Retinal pigment epithelial cell (primary cell): ENCODE results near the gene NFYA.

Source experiments
- DNase-seq: peaks from one replicate; pipeline ENCODE4 v3.0.0-alpha.2; 2010; ENCODE audit warnings: low read depth
- H3K4me3 ChIP-seq: 2 replicates; pipeline ENCODE4 v1.5.1; 2011; ENCODE audit warnings: mild to moderate bottlenecking, low read length, control low read depth, moderate library complexity
- CTCF ChIP-seq: conservative IDR thresholded peaks from 2 replicates; pipeline ENCODE4 v1.5.1; 2011; ENCODE audit warnings: low read depth, low read length, control low read depth, inconsistent platforms

The NFYA gene

GRCh38 chr6:41079080-41079479, 6.3 kb downstream of the NFYA start:
- no peak for DNase-seq
- no peak for TF ChIP-seq CTCF
- H3K4me3 ChIP-seq: no peak overlapping the region

- DNase-seq: no peak
- H3K4me3 ChIP-seq: no peak overlapping the region
- no peak for TF ChIP-seq CTCF
Observed at GRCh38 chr6:41080621-41081020, 7.8 kb downstream of the NFYA start.

- no peak for DNase-seq
Observed at GRCh38 chr6:41083072-41083471, 10.3 kb downstream of the NFYA start.

GRCh38 chr6:41085182-41085581, 12.4 kb downstream of the NFYA start:
- no peak for DNase-seq
- TF ChIP-seq CTCF: no peak
- no peak overlapping the region for H3K4me3 ChIP-seq

More at GRCh38 chr6:41083072-41083471, 10.3 kb downstream of the NFYA start:
- TF ChIP-seq CTCF: no peak
- no peak overlapping the region for H3K4me3 ChIP-seq

GRCh38 chr6:41088451-41088850, 15.7 kb downstream of the NFYA start:
- TF ChIP-seq CTCF: no peak
- DNase-seq: no peak
- H3K4me3 ChIP-seq: no peak overlapping the region

- no peak for DNase-seq
- TF ChIP-seq CTCF: no peak
Observed at GRCh38 chr6:41090841-41091761, 18.3 kb downstream of the NFYA start.

More at GRCh38 chr6:41090841-41091761, 18.3 kb downstream of the NFYA start:
- H3K4me3 ChIP-seq: no peak overlapping the region
